Adipose tissue (tissue), 3 donors: ENCODE measurements around the gene FERMT3. TPM values are rescaled to one million over a fixed set of nuclear protein-coding genes. Genes with fewer than 3 reads are reported as not detected.

Experiments used
- H3K27ac ChIP-seq: one replicate; pipeline ENCODE4 v1.5.1; 2013; ENCODE audit warnings: low read depth, low read length
- WGBS, 3 donors: extraction: QIAGEN DNeasy Blood & Tissue Kit; methylation state at CpG; one replicate each; pipeline ENCODE4 v1.1.7; 2013; 5-methylcytosine and 5-hydroxymethylcytosine counted together
- polyA plus RNA-seq, 3 donors: library from polyadenylated mRNA; stranded (reverse); fragments of 200-250 nt; gene quantifications; one replicate each; pipeline ENCODE4 v1.2.3, GENCODE V29; 2013
- donor health status: healthy with polysubstance abuse.
- donor health status: Bipolar disorder and iron deficiency.
- donor health status: healthy.

FERMT3 gene
- polyA plus RNA-seq, 3 donors, result 5.6 to 39.9 (median 26.7) TPM

- WGBS, 3 donors, result 87 to 91% (median 88%) methylated on average over 28 to 30 of the region's 30 CpGs
These were observed 4.8 kb downstream of the FERMT3 start for GRCh38 chr11:64211181-64211872.

GRCh38 chr11:64216879-64217278 lies 10.4 kb downstream of the FERMT3 start:
- 89 to 91% (median 90%) methylated on average over 6 of the region's 6 CpGs for WGBS, 3 donors
- H3K27ac ChIP-seq, result no peak overlapping the region

More at GRCh38 chr11:64211181-64211872, 4.8 kb downstream of the FERMT3 start:
- H3K27ac ChIP-seq, result no peak overlapping the region

GRCh38 chr11:64218628-64219353 lies 12.3 kb downstream of the FERMT3 start:
- no peak overlapping the region for H3K27ac ChIP-seq
- WGBS, 3 donors, result 22 to 82% (median 81%) methylated on average over 9 to 11 of the region's 11 CpGs

- WGBS, 3 donors, result 60 to 87% (median 87%) methylated on average over 7 of the region's 7 CpGs
These were observed 12.8 kb downstream of the FERMT3 start for GRCh38 chr11:64219354-64219684.

GRCh38 chr11:64219755-64220154 lies 13.2 kb downstream of the FERMT3 start:
- 88 to 92% (median 89%) methylated on average over 10 of the region's 10 CpGs for WGBS, 3 donors
- H3K27ac ChIP-seq, result no peak overlapping the region

More at GRCh38 chr11:64219354-64219684, 12.8 kb downstream of the FERMT3 start:
- H3K27ac ChIP-seq, result no peak overlapping the region

- H3K27ac ChIP-seq, result no peak overlapping the region
- WGBS, 3 donors, result 80 to 94% (median 89%) methylated on average over 12 to 17 of the region's 17 CpGs
These were observed 13.8 kb downstream of the FERMT3 start for GRCh38 chr11:64220271-64220670.

GRCh38 chr11:64220798-64221197 lies 14.3 kb downstream of the FERMT3 start:
- 80 to 92% (median 88%) methylated on average over 14 of the region's 14 CpGs for WGBS, 3 donors

GRCh38 chr11:64222651-64223000 lies 16.1 kb downstream of the FERMT3 start:
- no peak overlapping the region for H3K27ac ChIP-seq

More at GRCh38 chr11:64220798-64221197, 14.3 kb downstream of the FERMT3 start:
- H3K27ac ChIP-seq, result no peak overlapping the region

GRCh38 chr11:64223001-64223651 lies 16.6 kb downstream of the FERMT3 start:
- 66 to 80% (median 73%) methylated on average over 24 of the region's 24 CpGs for WGBS, 3 donors
- H3K27ac ChIP-seq, result no peak overlapping the region

More at GRCh38 chr11:64222651-64223000, 16.1 kb downstream of the FERMT3 start:
- 67 to 77% (median 69%) methylated on average over 9 of the region's 9 CpGs for WGBS, 3 donors

- WGBS, 3 donors, result 88 to 91% (median 90%) methylated on average over 17 of the region's 17 CpGs
- H3K27ac ChIP-seq, result no peak overlapping the region
These were observed 17.8 kb downstream of the FERMT3 start for GRCh38 chr11:64224151-64224890.

- WGBS, 3 donors, result 56 to 65% (median 62%) methylated on average over 22 of the region's 22 CpGs
- H3K27ac ChIP-seq, result no peak overlapping the region
These were observed 18.5 kb downstream of the FERMT3 start for GRCh38 chr11:64224891-64225607.

- WGBS, 3 donors, result 1% methylated on average over 52 to 54 of the region's 54 CpGs
These were observed 19.3 kb downstream of the FERMT3 start, which contains the start of the genes NUDT22 and TRPT1 for GRCh38 chr11:64225608-64226506. Gene NUDT22, plus strand, starts transcription at chr11:64226274. Its CDS starts 379 bp downstream, at chr11:64226653. Gene TRPT1, minus strand, starts transcription at chr11:64226186. Its CDS starts 326 bp downstream, at chr11:64225860.

GRCh38 chr11:64226507-64227051 lies 20.1 kb downstream of the FERMT3 start:
- WGBS, 3 donors, result 5 to 12% (median 8%) methylated on average over 22 to 26 of the region's 26 CpGs
- peak overlapping the region; percentile 48 for H3K27ac ChIP-seq

More at GRCh38 chr11:64225608-64226506, 19.3 kb downstream of the FERMT3 start, which contains the start of the genes NUDT22 and TRPT1:
- H3K27ac ChIP-seq, result peak within 1 kb of the TSS; percentile 48

- WGBS, 3 donors, result 51 to 92% (median 84%) methylated on average over 2 to 3 of the region's 3 CpGs
- no peak overlapping the region for H3K27ac ChIP-seq
These were observed 21.0 kb downstream of the FERMT3 start for GRCh38 chr11:64227405-64227956.

- no peak overlapping the region for H3K27ac ChIP-seq
- WGBS, 3 donors, result 78 to 91% (median 89%) methylated on average over 12 of the region's 12 CpGs
These were observed 22.7 kb downstream of the FERMT3 start for GRCh38 chr11:64229090-64229743.

- 28 to 42% (median 34%) methylated on average over 13 of the region's 13 CpGs for WGBS, 3 donors
- no peak overlapping the region for H3K27ac ChIP-seq
These were observed 23.2 kb downstream of the FERMT3 start for GRCh38 chr11:64229744-64230170.
